GM12878 (cell line): ENCODE measurements around the gene BECN2.

Experiments used
- BCL3 ChIP-seq: IDR thresholded peaks from 2 replicates; pipeline ENCODE4 v1.6.1; 2011; ENCODE audit warnings: borderline replicate concordance, low read depth, mild to moderate bottlenecking, moderate library complexity, low read length; ENCODE audit not compliant: insufficient read depth, poor library complexity, severe bottlenecking
- CEBPB ChIP-seq, 2 experiments: fragments of 150-350 bp in 1 of 2; IDR thresholded peaks; 2 replicates each; pipeline ENCODE4 v1.6.1; 2012 to 2014; ENCODE audit warnings: low read depth in 2 of 2, low read length in 2 of 2, borderline replicate concordance in 1 of 2, inconsistent platforms in 1 of 2
- CTCF ChIP-seq, 3 experiments: IDR thresholded peaks in 2 of 3; conservative IDR thresholded peaks in 1 of 3; 2 replicates each; pipeline ENCODE4 v1.5.1; 2011; ENCODE audit warnings: low read depth in 3 of 3, low read length in 3 of 3, mild to moderate bottlenecking in 3 of 3, control low read depth in 2 of 3, moderate library complexity in 2 of 3, inconsistent platforms in 1 of 3, mixed read lengths in 1 of 3; ENCODE audit not compliant: control insufficient read depth in 2 of 3, insufficient read depth in 1 of 3; ENCODE audit errors: extremely low read depth in 1 of 3
- EP300 ChIP-seq, 2 experiments: fragments of 150-350 bp in 1 of 2; IDR thresholded peaks; 2 replicates each; pipeline ENCODE4 v1.6.1; 2011 to 2012; ENCODE audit warnings: low read depth in 2 of 2, low read length in 2 of 2, borderline replicate concordance in 1 of 2, improper control_type of control experiment in 1 of 2, inconsistent platforms in 1 of 2; ENCODE audit not compliant: control insufficient read depth in 1 of 2
- EZH2 ChIP-seq: IDR thresholded peaks from 2 replicates; pipeline ENCODE4 v1.6.1; 2012; ENCODE audit warnings: low read depth, mild to moderate bottlenecking, control low read depth, inconsistent platforms, low read length, borderline replicate concordance; ENCODE audit not compliant: control insufficient read depth
- MAX ChIP-seq: IDR thresholded peaks from 2 replicates; pipeline ENCODE4 v1.6.1; 2012; ENCODE audit warnings: low read depth, low read length, improper control_type of control experiment
- MXI1 ChIP-seq: fragments of 150-350 bp; IDR thresholded peaks from 2 replicates; pipeline ENCODE4 v1.6.1; 2011; ENCODE audit warnings: low read depth, mild to moderate bottlenecking, inconsistent platforms, low read length, improper control_type of control experiment
- POLR2A ChIP-seq: IDR thresholded peaks from 2 replicates; pipeline ENCODE4 v1.6.1; 2011; ENCODE audit warnings: low read depth, mild to moderate bottlenecking, low read length
- TAF1 ChIP-seq: IDR thresholded peaks from 2 replicates; pipeline ENCODE4 v1.6.1; 2011; ENCODE audit warnings: mild to moderate bottlenecking, low read depth, low read length, borderline replicate concordance
- YY1 ChIP-seq: IDR thresholded peaks from 2 replicates; pipeline ENCODE4 v1.6.1; 2011; ENCODE audit warnings: low read depth, mild to moderate bottlenecking, low read length
- ZNF274 ChIP-seq: IDR thresholded peaks from one replicate; pipeline ENCODE4 v1.8.0; 2011; ENCODE audit not compliant: insufficient read length, insufficient read depth

- no peak for TF ChIP-seq TAF1
- no peak for TF ChIP-seq CEBPB (IDR thresholded peaks at IDR 0.05; ENCODE audit: borderline replicate concordance in 1 of 2, low read depth in 2 of 2, low read length in 2 of 2)
- TF ChIP-seq POLR2A = no peak
- no peak for TF ChIP-seq CTCF (IDR thresholded peaks at IDR 0.05 in 2 of 3, conservative IDR thresholded peaks at IDR 0.05 in 1 of 3; ENCODE audit: control insufficient read depth in 2 of 3, extremely low read depth in 1 of 3, insufficient read depth in 1 of 3, low read depth in 3 of 3, low read length in 3 of 3)
- TF ChIP-seq EP300 (IDR thresholded peaks at IDR 0.05; ENCODE audit: borderline replicate concordance in 1 of 2, control insufficient read depth in 1 of 2, low read depth in 2 of 2, low read length in 2 of 2) = no peak
- TF ChIP-seq YY1 = no peak
- no peak for TF ChIP-seq MXI1
- no peak for TF ChIP-seq EZH2
- TF ChIP-seq ZNF274 = no peak
- no peak for TF ChIP-seq MAX
- TF ChIP-seq BCL3 = no peak
Observed at GRCh38 chr1:241917487-241917886, 40.1 kb upstream of the BECN2 start.
